Neural progenitor cell (in vitro differentiated cells): ENCODE results near the gene ERBB4.

Experiments used
- EZH2 ChIP-seq: fragments of 200-600 bp; sonication (generic); IDR thresholded peaks from 2 replicates; pipeline ENCODE4 v1.6.1; 2017; ENCODE audit warnings: antibody characterized with exemption, mild to moderate bottlenecking, moderate library complexity
- TF ChIP-seq, protein P1 (sequence below): fragments of 200-600 bp; sonication (generic); IDR thresholded peaks from 2 replicates; pipeline ENCODE4 v1.5.1; 2017; ENCODE audit warnings: antibody characterized with exemption, mild to moderate bottlenecking

DNA sequence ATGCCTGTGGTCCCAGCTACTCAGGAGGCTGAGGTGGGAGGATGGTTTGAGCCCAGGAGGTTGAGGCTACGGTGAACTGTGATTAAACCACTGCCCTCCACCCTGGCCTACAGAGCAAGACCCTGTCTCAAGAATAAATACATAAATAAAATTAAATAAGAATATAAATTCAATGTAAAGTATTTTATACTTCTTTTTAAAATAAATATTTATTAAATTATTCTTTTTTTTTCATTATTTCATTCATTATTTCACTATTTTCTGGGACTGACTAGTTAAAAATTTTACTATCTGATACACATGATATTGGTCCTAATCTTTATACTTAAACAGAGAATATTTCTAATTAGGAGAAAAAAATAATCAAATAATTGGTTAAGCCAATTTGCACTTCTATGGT, 917.6 kb downstream of the ERBB4 start:
- TF ChIP-seq, protein P1, sequence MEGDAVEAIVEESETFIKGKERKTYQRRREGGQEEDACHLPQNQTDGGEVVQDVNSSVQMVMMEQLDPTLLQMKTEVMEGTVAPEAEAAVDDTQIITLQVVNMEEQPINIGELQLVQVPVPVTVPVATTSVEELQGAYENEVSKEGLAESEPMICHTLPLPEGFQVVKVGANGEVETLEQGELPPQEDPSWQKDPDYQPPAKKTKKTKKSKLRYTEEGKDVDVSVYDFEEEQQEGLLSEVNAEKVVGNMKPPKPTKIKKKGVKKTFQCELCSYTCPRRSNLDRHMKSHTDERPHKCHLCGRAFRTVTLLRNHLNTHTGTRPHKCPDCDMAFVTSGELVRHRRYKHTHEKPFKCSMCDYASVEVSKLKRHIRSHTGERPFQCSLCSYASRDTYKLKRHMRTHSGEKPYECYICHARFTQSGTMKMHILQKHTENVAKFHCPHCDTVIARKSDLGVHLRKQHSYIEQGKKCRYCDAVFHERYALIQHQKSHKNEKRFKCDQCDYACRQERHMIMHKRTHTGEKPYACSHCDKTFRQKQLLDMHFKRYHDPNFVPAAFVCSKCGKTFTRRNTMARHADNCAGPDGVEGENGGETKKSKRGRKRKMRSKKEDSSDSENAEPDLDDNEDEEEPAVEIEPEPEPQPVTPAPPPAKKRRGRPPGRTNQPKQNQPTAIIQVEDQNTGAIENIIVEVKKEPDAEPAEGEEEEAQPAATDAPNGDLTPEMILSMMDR: no peak
- no peak for TF ChIP-seq EZH2
